ENCODE results near the gene UNC79.

- TF ChIP-seq CTCF (conservative IDR thresholded peaks at IDR 0.05) (no peak), EZH2 (IDR thresholded peaks at IDR 0.05; ENCODE audit: low read depth) (no peak)
These were observed 89.4 kb downstream of the UNC79 start for GRCh38 chr14:93520053-93520607.

Data from PC-9 (cell line).